Measurements from ENCODE around the gene DLL4.

The DLL4 gene

GRCh38 chr15:40906991-40907802, 21.9 kb upstream of the DLL4 start:
- no peak for DNase-seq

- DNase-seq, result peak; percentile 11
Observed at GRCh38 chr15:40908095-40908494, 21.0 kb upstream of the DLL4 start.

- DNase-seq, result no peak
Observed at GRCh38 chr15:40909662-40910630, 19.2 kb upstream of the DLL4 start.

GRCh38 chr15:40911141-40911540, 18.0 kb upstream of the DLL4 start:
- DNase-seq, result no peak

GRCh38 chr15:40911693-40912092, 17.4 kb upstream of the DLL4 start:
- no peak for DNase-seq

- no peak for DNase-seq
Observed at GRCh38 chr15:40912478-40912877, 16.7 kb upstream of the DLL4 start.

- no peak for DNase-seq
Observed at GRCh38 chr15:40914013-40914412, 15.1 kb upstream of the DLL4 start.

- no peak for DNase-seq
Observed at GRCh38 chr15:40914486-40914885, 14.7 kb upstream of the DLL4 start.

- no peak for DNase-seq
Observed at GRCh38 chr15:40915116-40915661, 14.0 kb upstream of the DLL4 start.

GRCh38 chr15:40915679-40916078, 13.5 kb upstream of the DLL4 start:
- DNase-seq, result no peak

GRCh38 chr15:40917585-40917984, 11.6 kb upstream of the DLL4 start:
- DNase-seq, result peak; percentile 41

- DNase-seq, result peak; percentile 41
Observed at GRCh38 chr15:40918146-40918798, 10.9 kb upstream of the DLL4 start.

GRCh38 chr15:40918799-40919392, 10.2 kb upstream of the DLL4 start:
- no peak for DNase-seq

- DNase-seq, result no peak
Observed at GRCh38 chr15:40921949-40922607, 7.1 kb upstream of the DLL4 start.

- no peak for DNase-seq
Observed at GRCh38 chr15:40922608-40923005, 6.5 kb upstream of the DLL4 start.

GRCh38 chr15:40923551-40923950, 5.6 kb upstream of the DLL4 start:
- no peak for DNase-seq

- DNase-seq, result peak; percentile 91
Observed at GRCh38 chr15:40925495-40925862, 3.7 kb upstream of the DLL4 start.

GRCh38 chr15:40925863-40926658, 3.1 kb upstream of the DLL4 start:
- peak; percentile 86 for DNase-seq

GRCh38 chr15:40926659-40927494, 2.3 kb upstream of the DLL4 start:
- peak; percentile 19 for DNase-seq

GRCh38 chr15:40927495-40927872, 1.7 kb upstream of the DLL4 start:
- DNase-seq, result peak; percentile 63
